ENCODE data around the gene PRKCA. TPM values are rescaled to one million over a fixed set of nuclear protein-coding genes. Genes with fewer than 3 reads are reported as not detected.

The PRKCA gene
- polyA plus RNA-seq, 2 of the 4 experiments (the other 2 are of a cell fraction): 28.8 to 65.0 TPM

GRCh38 chr17:66375121-66375520, 72.7 kb downstream of the PRKCA start:
- 73% methylated on average over 8 of the region's 8 CpGs for WGBS (ENCODE audit: missing lambda C conversion rate)
- ChIA-PET CTCF (interaction anchor here (1.0 to 1.9 kb wide), 6 partner anchors 8 to 192 kb away, joined by 3 to 6 read pairs (median 5); no protein-coding TSS in a partner anchor), POLR2A (no interaction called here)
- peak overlapping the region in 1 of 2 experiments; percentile 33; a peak in 1 of 6 replicates for H3K27ac ChIP-seq
- DNase-seq (ENCODE audit: low read depth in 1 of 2, low spot score in 1 of 2): no peak
- H3K9me3 ChIP-seq: no peaks in the 10 kb centered on the region
- TF ChIP-seq JUN (IDR thresholded peaks at IDR 0.05): no peak
- no peak for TF ChIP-seq POLR2A (IDR thresholded peaks at IDR 0.05; ENCODE audit: low read length)
- no peak for TF ChIP-seq FOXS1 (CRISPR knock-in tag; IDR thresholded peaks at IDR 0.05)
- TF ChIP-seq ELK1 (IDR thresholded peaks at IDR 0.05; ENCODE audit: low read depth, low read length): no peak
- no peak for TF ChIP-seq ZFP36 (IDR thresholded peaks at IDR 0.05; ENCODE audit: borderline replicate concordance, partially characterized antibody)
- no peak for TF ChIP-seq PBX3 (IDR thresholded peaks at IDR 0.05)
- no peak for TF ChIP-seq CHD4 (IDR thresholded peaks at IDR 0.05; ENCODE audit: borderline replicate concordance)
- no peak for TF ChIP-seq CBX2 (IDR thresholded peaks at IDR 0.05; ENCODE audit: borderline replicate concordance, low read depth)
- TF ChIP-seq MAZ (IDR thresholded peaks at IDR 0.05; ENCODE audit: borderline replicate concordance, low read depth, low read length): no peak
- peak; percentile 59 for FAIRE-seq
- H3K4me1 ChIP-seq: peaks cover 50% of the 10 kb centered on the region
- H3K4me3 ChIP-seq: no peak overlapping the region
- ATAC-seq: peak in 1 of 2 experiments; percentile 26; a peak in 1 of 6 replicates
- H3K4me2 ChIP-seq: no peak overlapping the region

GRCh38 chr17:66378296-66378695, 75.9 kb downstream of the PRKCA start:
- FAIRE-seq (no peak), DNase-seq (ENCODE audit: low read depth in 1 of 2, low spot score in 1 of 2) (no peak), ATAC-seq (no peak)
- POLR2A ChIA-PET: no interaction called here
- Histone ChIP-seq H3K4me2 (no peak overlapping the region), H3K4me3 (no peak overlapping the region), H3K4me1 (peaks cover 36% of the 10 kb centered on the region), H3K27ac (no peak overlapping the region), H3K9me3 (no peaks in the 10 kb centered on the region)
- CTCF ChIA-PET: interaction anchor here (0.7 kb wide), 1 partner anchor 12 kb away, joined by 3 read pairs; no protein-coding TSS in a partner anchor
- TF ChIP-seq EHF (CRISPR knock-in tag; IDR thresholded peaks at IDR 0.05): no peak
- TF ChIP-seq HOXB5 (CRISPR knock-in tag; IDR thresholded peaks at IDR 0.05): no peak
- no peak for TF ChIP-seq BHLHE40 (IDR thresholded peaks at IDR 0.05; ENCODE audit: low read depth, low read length)
- TF ChIP-seq HOXA7 (CRISPR knock-in tag; IDR thresholded peaks at IDR 0.05): no peak
- TF ChIP-seq ZFP36 (IDR thresholded peaks at IDR 0.05; ENCODE audit: borderline replicate concordance, partially characterized antibody): no peak
- TF ChIP-seq ZSCAN20 (CRISPR knock-in tag; IDR thresholded peaks at IDR 0.05): no peak
- TF ChIP-seq RARB (CRISPR knock-in tag; IDR thresholded peaks at IDR 0.05): no peak
- TF ChIP-seq NPAS2 (CRISPR knock-in tag; IDR thresholded peaks at IDR 0.05; ENCODE audit: borderline replicate concordance): no peak
- no peak for TF ChIP-seq RAD21 (conservative IDR thresholded peaks at IDR 0.05 in 1 of 2, IDR thresholded peaks at IDR 0.05 in 1 of 2)
- no peak for TF ChIP-seq RCOR1 (IDR thresholded peaks at IDR 0.05; ENCODE audit: low read depth, low read length)
- TF ChIP-seq KDM5A (IDR thresholded peaks at IDR 0.05): no peak
- TF ChIP-seq SMC3 (IDR thresholded peaks at IDR 0.05): no peak
- TF ChIP-seq, protein P1, sequence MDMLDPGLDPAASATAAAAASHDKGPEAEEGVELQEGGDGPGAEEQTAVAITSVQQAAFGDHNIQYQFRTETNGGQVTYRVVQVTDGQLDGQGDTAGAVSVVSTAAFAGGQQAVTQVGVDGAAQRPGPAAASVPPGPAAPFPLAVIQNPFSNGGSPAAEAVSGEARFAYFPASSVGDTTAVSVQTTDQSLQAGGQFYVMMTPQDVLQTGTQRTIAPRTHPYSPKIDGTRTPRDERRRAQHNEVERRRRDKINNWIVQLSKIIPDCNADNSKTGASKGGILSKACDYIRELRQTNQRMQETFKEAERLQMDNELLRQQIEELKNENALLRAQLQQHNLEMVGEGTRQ (IDR thresholded peaks at IDR 0.05): no peak
- TF ChIP-seq NFE2L2 (conservative IDR thresholded peaks at IDR 0.05; ENCODE audit: low read length): no peak
- TF ChIP-seq, protein P2, sequence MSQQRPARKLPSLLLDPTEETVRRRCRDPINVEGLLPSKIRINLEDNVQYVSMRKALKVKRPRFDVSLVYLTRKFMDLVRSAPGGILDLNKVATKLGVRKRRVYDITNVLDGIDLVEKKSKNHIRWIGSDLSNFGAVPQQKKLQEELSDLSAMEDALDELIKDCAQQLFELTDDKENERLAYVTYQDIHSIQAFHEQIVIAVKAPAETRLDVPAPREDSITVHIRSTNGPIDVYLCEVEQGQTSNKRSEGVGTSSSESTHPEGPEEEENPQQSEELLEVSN (IDR thresholded peaks at IDR 0.05; ENCODE audit: borderline replicate concordance, low read depth): no peak
- no peak for TF ChIP-seq CHD4 (IDR thresholded peaks at IDR 0.05; ENCODE audit: borderline replicate concordance)
- TF ChIP-seq ZNF302 (CRISPR knock-in tag; IDR thresholded peaks at IDR 0.05): no peak
- no peak for TF ChIP-seq FOXS1 (CRISPR knock-in tag; IDR thresholded peaks at IDR 0.05)
- no peak for TF ChIP-seq HOXB13 (CRISPR knock-in tag; IDR thresholded peaks at IDR 0.05; ENCODE audit: low read depth)
- 96% methylated on average over 5 of the region's 5 CpGs for WGBS (ENCODE audit: missing lambda C conversion rate)
